Activated naive CD8-positive, alpha-beta T cell (primary cell): ENCODE results near the gene CYP20A1.
"Not testable (repeated sequence)": the region's sequence is repeated elsewhere in the genome, so short reads cannot be mapped to it uniquely, and the experiment has no call there.

Experiments used
- H3K27ac Mint-ChIP-seq: one replicate; pipeline ENCODE4 v1.8.0; 2021; ENCODE audit warnings: mixed read lengths
- H3K27me3 Mint-ChIP-seq: one replicate; pipeline ENCODE4 v1.8.0; 2021; ENCODE audit warnings: mixed read lengths
- H3K36me3 Mint-ChIP-seq: one replicate; pipeline ENCODE4 v1.8.0; 2021; ENCODE audit warnings: mixed read lengths
- H3K4me1 Mint-ChIP-seq: one replicate; pipeline ENCODE4 v1.8.0; 2021; ENCODE audit warnings: low read depth, mixed read lengths
- H3K4me3 Mint-ChIP-seq: one replicate; pipeline ENCODE4 v1.8.0; 2021; ENCODE audit warnings: mild to moderate bottlenecking, mixed read lengths
- H3K9me3 Mint-ChIP-seq: one replicate; pipeline ENCODE4 v1.8.0; 2021; ENCODE audit warnings: low read depth, mixed read lengths

CYP20A1 gene

DNA sequence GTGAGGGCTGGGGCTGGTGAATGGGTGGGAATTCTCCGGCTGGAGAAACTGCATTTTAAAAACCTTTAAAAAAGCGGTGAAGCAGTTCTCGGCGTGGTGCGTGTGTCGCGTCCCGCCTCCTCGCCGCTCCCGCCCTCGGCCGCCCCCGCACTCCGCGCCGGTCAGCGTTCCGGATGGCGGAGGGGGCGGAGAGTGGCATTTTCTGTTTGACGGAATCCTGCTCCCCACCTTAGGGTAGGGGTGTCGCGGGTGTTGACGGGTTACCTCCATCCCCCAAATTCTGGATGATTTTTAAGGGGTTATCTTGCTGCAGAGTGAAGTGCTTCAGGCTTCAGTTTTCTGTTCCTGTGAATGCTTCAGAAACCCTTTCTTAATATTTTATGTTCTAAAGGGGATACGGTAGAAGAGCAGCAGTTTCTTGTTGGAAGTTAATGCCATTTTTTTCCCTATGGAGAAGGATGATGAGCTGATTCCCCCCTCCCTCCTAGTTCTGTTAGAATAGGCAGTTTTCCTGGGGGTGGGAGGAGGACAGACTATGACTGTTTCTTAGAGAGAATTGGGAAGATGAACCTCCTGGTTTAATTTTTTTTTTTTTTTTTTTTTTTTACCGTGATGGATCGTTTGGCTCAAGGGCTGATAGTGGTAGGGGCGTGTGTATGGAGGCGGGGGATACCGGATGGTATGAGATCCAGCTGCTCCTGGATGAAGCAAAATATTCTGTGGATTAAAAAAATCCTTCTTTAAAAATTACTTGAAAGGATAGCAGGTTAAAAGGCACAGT is 90.1 kb downstream of the CYP20A1 start:
- Mint-ChIP-seq H3K36me3 (no peaks in the 10 kb centered on the region), H3K4me3 (peak overlapping the region; percentile 91), H3K27ac (peak overlapping the region; percentile 83), H3K4me1 (peaks cover 38% of the 10 kb centered on the region), H3K27me3 (no peaks in the 10 kb centered on the region), H3K9me3 (no peaks in the 10 kb centered on the region)

DNA sequence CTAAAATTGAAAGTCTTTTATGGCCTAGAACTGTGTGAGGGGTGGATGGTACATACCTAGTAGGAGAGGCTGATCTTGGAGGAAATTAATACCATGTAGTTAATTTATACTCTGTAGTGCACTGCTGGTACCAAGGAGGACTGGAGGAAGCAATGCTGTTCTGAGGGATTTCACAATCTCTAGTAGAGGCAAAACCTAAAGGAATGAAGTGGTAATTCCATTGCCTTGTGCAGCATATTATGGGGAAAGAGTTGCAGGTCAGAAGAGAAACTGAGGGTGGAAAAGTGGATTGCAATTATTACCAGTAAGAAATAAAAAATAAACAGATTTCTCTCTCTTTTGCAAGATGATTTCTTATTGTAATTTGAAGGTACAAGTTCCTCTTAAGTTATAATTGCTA is 91.6 kb downstream of the CYP20A1 start:
- Mint-ChIP-seq H3K27ac (peak overlapping the region; percentile 50), H3K27me3 (no peaks in the 10 kb centered on the region), H3K9me3 (no peaks in the 10 kb centered on the region), H3K4me3 (peak overlapping the region; percentile 91), H3K36me3 (no peaks in the 10 kb centered on the region), H3K4me1 (peaks cover 38% of the 10 kb centered on the region)

DNA sequence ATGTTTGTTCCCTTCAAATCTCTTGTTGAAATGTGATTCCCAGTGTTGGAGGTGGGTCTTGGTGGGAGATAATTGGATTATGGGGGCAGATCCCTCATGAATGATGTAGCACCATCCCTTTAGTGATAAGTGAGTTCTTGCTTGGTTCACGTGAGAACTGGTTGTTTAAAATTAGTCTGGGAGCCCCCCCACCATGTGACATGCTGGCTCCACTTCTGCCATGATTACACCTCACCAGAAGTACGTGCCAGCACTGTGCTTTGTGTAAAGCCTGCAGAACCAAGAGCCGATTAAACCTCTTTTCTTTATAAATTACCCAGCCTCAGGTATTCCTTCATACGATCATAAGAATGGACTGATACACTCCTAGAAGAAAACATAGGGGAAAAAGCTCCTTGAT is 99.5 kb downstream of the CYP20A1 start:
- Mint-ChIP-seq H3K27ac (no peak overlapping the region), H3K27me3 (no peaks in the 10 kb centered on the region), H3K36me3 (peaks cover 14% of the 10 kb centered on the region), H3K4me1 (peaks cover 10% of the 10 kb centered on the region), H3K9me3 (no peaks in the 10 kb centered on the region), H3K4me3 (no peak overlapping the region)

DNA sequence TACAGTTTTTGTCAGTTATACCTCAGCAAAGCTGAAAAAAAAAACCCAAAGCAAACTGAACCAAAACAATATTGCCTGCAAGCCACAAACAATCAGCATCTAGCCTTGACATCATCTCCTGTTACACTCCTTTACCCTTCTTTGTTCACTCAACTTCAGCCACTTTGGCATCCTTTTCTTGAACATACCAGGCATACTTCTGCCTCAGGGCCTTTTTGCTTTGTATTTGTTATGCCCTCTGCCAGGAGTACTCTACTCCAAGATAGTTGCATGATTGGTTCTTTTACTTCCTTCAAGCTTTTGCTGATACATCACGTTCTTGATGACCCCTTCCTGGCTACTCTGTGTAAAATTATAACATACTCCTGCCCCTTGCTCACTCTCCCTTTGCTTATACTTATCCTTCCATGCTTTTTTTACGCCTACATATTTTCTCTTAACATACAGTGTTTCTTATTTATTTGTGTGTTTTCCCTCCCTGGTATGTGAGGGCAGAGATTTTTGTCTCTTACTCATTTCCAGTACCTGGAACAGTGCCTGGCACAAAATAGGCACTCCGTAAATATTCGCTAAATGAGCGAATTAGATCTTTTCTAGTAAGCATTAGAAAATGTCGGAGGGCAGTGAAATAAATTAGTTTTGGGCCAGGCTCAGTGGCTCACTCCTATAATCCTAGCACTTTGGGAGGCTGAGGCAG is 102.1 kb downstream of the CYP20A1 start:
- H3K27ac Mint-ChIP-seq = no peak overlapping the region

DNA sequence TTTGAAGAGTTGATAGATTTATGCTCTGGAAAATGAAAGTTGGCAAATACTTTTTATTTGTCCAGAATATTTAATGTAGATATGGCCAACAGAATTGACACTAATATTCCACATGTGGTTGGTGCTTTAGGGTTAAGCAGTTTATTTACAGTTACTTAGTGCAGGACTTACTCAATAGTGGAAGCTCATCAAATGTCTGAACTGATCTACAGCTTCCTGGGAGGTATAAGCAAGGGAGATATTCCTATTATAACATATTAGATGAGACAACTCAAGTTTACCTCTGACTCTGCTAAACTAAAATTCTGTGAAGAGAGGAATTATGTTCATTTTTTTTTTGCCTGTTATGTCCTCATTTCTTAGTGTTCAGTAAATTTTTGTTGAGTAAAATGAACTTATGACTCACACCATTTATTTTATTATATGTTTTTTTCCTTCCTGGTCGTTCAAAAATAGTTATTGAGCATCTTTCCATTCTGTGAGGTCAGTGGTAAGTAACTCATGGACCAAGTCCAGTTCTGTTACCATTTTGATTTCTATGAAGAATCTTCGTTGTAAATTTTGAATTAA is 103.0 kb downstream of the CYP20A1 start:
- H3K9me3 Mint-ChIP-seq = no peaks in the 10 kb centered on the region
- peaks cover 13% of the 10 kb centered on the region for H3K36me3 Mint-ChIP-seq
- H3K27ac Mint-ChIP-seq = no peak overlapping the region
- H3K4me1 Mint-ChIP-seq = peaks cover 9% of the 10 kb centered on the region
- no peaks in the 10 kb centered on the region for H3K27me3 Mint-ChIP-seq
- H3K4me3 Mint-ChIP-seq = no peak overlapping the region

More for the DNA sequence above, 102.1 kb downstream of the CYP20A1 start:
- no peaks in the 10 kb centered on the region for H3K9me3 Mint-ChIP-seq
- peaks cover 8% of the 10 kb centered on the region for H3K4me1 Mint-ChIP-seq
- H3K36me3 Mint-ChIP-seq = peaks cover 15% of the 10 kb centered on the region
- no peaks in the 10 kb centered on the region for H3K27me3 Mint-ChIP-seq
- no peak overlapping the region for H3K4me3 Mint-ChIP-seq

DNA sequence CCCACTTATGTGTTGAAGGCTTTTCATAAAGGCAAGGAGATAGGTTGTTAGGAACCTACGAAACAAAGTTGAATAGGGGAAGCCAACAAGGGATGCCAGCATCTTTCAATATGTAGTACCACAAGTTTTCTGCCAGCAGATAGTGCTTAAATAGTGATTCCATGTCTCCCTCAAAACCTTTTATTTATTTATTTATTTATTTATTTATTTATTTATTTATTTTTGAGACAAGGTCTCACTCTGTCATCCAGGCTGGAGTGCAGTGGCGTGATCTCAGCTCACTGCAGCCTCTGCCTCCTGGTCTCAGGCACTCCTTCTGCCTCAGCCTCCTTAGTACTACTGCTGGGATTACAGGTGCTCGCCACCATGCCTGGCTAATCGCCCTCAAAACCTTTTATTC is 103.6 kb downstream of the CYP20A1 start:
- H3K4me3 Mint-ChIP-seq, H3K27ac Mint-ChIP-seq, H3K4me1 Mint-ChIP-seq, H3K9me3 Mint-ChIP-seq, H3K27me3 Mint-ChIP-seq: not testable (repeated sequence)
- peaks cover 11% of the 10 kb centered on the region for H3K36me3 Mint-ChIP-seq

DNA sequence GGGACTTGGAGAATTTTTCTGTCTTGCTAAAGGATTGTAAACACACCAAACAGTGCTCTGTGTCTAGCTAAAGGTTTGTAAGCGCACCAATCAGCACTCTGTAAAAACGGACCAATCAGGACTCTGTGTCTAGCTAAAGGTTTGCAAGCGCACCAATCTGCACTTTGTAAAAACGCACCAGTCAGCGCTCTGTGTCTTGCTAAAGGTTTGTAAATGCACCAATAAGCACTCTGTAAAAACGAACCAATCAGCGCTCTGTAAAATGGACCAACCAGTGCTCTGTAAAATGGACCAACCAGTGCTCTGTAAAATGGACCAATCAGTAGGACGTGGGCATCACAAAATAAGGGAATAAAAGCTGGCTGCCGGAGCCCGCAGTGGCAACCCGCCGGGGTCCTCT is 105.8 kb downstream of the CYP20A1 start:
- no peak overlapping the region for H3K27ac Mint-ChIP-seq
- peaks cover 11% of the 10 kb centered on the region for H3K36me3 Mint-ChIP-seq
- no peaks in the 10 kb centered on the region for H3K27me3 Mint-ChIP-seq
- H3K4me3 Mint-ChIP-seq = no peak overlapping the region
- peaks cover 6% of the 10 kb centered on the region for H3K4me1 Mint-ChIP-seq
- no peaks in the 10 kb centered on the region for H3K9me3 Mint-ChIP-seq

DNA sequence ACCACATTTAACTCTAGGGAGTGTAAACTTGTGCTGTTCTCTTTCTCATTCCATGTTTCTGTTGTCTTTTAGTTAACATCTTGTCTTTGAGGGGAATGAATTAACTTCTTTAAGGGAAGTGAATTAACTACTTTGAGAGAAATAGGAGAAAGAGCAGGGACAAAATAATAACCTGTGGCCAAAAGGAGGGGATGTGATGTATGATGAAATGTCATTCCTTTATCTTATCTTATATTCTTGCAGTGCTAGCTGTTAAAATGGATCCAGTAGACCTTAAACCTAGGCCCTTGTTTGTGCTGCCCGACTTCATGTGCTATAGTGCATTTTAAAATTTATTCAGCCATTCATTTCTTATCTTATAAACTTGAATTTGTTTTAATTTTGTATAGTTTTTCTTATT is 107.8 kb downstream of the CYP20A1 start:
- Mint-ChIP-seq H3K36me3 (peaks cover 9% of the 10 kb centered on the region), H3K4me3 (no peak overlapping the region), H3K4me1 (peaks cover 6% of the 10 kb centered on the region), H3K27me3 (no peaks in the 10 kb centered on the region), H3K9me3 (no peaks in the 10 kb centered on the region), H3K27ac (no peak overlapping the region)

DNA sequence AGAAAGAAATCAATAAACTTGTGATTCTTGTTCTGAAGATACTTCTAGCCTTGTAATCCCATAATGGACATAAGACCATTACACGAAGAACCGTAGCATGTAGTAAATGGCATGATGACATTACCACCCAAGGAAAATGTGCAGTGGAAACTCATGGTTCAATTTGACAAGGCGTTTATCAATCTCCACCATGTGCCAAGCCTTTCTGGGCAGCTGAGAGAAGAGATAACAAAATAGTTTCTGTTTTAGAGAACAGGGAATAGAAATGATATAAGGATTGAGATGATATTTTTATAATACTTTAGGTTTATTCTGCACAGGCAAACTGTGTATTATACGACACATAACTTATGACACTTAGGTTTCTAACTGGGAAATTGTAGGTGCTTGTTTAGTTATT is 108.6 kb downstream of the CYP20A1 start:
- H3K9me3 Mint-ChIP-seq = no peaks in the 10 kb centered on the region
- H3K36me3 Mint-ChIP-seq = peaks cover 9% of the 10 kb centered on the region
- no peaks in the 10 kb centered on the region for H3K27me3 Mint-ChIP-seq
- no peak overlapping the region for H3K4me3 Mint-ChIP-seq
- peaks cover 6% of the 10 kb centered on the region for H3K4me1 Mint-ChIP-seq
- H3K27ac Mint-ChIP-seq = no peak overlapping the region

DNA sequence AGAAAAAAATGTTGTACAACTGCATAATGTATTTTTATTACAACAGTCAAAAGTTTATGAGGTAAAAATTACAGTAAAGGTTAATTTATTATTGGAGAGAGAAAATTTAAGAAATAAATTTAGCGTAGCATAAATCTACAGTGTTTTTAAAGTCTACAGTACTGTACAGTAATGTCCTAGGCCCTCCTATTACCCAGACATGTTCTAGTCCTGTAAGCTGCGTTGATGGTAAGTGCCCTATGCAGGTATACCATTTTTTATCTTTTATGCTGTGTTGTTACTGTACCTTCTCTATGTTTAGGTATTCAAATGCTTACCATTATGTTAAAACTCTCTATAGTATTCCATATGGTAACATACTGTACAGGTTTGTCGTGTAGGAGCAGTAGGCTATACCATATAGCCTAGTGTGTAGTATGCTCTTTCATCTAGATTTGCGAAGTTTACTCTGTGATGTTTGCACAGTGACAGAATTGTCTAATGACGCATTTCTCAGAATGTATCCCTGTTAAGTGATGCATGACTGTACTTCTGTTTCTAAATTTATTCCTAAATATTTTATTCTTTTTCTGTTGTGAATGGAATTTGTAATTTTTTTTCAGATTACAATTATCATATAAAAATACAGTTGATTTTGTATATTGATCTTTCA is 113.9 kb downstream of the CYP20A1 start:
- peaks cover 5% of the 10 kb centered on the region for H3K36me3 Mint-ChIP-seq
- no peak overlapping the region for H3K4me3 Mint-ChIP-seq
- no peaks in the 10 kb centered on the region for H3K4me1 Mint-ChIP-seq
- no peaks in the 10 kb centered on the region for H3K9me3 Mint-ChIP-seq
- H3K27ac Mint-ChIP-seq = no peak overlapping the region
- H3K27me3 Mint-ChIP-seq = no peaks in the 10 kb centered on the region

DNA sequence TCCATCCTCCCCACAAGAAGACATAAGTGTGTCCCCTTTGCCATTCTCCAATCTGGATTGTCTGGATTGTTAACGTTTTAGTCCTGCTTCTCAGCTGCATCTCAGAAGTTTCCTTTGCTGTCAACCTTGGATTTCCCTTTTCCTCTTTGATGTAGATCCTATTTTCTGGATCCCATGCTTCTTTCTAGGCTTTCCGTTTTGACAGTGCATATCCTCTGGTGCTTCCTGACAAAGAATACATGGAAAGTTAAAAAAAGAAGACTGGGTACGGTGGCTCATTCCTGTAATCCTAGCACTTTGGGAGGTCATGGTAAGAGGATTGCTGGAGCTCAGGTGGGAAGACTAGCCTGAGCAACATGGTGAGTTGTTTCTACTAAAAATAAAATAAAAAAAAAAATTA is 116.1 kb downstream of the CYP20A1 start:
- H3K27ac Mint-ChIP-seq = no peak overlapping the region
- H3K9me3 Mint-ChIP-seq = no peaks in the 10 kb centered on the region
- peaks cover 3% of the 10 kb centered on the region for H3K4me1 Mint-ChIP-seq
- no peaks in the 10 kb centered on the region for H3K27me3 Mint-ChIP-seq
- H3K36me3 Mint-ChIP-seq = peaks cover 11% of the 10 kb centered on the region
- H3K4me3 Mint-ChIP-seq = no peak overlapping the region
